Progenitor cell of endocrine pancreas (in vitro differentiated cells): ENCODE results near the gene BMS1. TPM values are rescaled to one million over a fixed set of nuclear protein-coding genes. Genes with fewer than 3 reads are reported as not detected.

Source experiments
- DNase-seq: peaks from one replicate; pipeline ENCODE4 v3.0.0; 2021; ENCODE audit warnings: low spot score; ENCODE audit not compliant: unreplicated experiment
- H3K27ac Mint-ChIP-seq: 2 replicates; pipeline ENCODE4 v1.8.0; 2021; ENCODE audit warnings: mild to moderate bottlenecking, moderate library complexity, mixed read lengths
- H3K27me3 Mint-ChIP-seq: 2 replicates; pipeline ENCODE4 v1.8.0; 2021; ENCODE audit warnings: mixed read lengths
- H3K36me3 Mint-ChIP-seq: 2 replicates; pipeline ENCODE4 v1.8.0; 2022; ENCODE audit warnings: mixed read lengths; ENCODE audit not compliant: insufficient read depth
- H3K4me1 Mint-ChIP-seq: 2 replicates; pipeline ENCODE4 v1.8.0; 2021; ENCODE audit warnings: low read depth, mixed read lengths
- H3K4me3 Mint-ChIP-seq: 2 replicates; pipeline ENCODE4 v1.8.0; 2021; ENCODE audit warnings: low read depth, mild to moderate bottlenecking, moderate library complexity, mixed read lengths
- H3K9me3 Mint-ChIP-seq: 2 replicates; pipeline ENCODE4 v1.8.0; 2021; ENCODE audit warnings: low read depth, mixed read lengths
- total RNA-seq: library from RNA; stranded (reverse); gene quantifications from 2 replicates; pipeline ENCODE4 v1.2.1, GENCODE V29; 2021
- TF ChIP-seq, protein P1 (sequence below): fragments of 200-600 bp; sonication (generic); IDR thresholded peaks from one replicate; pipeline ENCODE4 v1.5.0; 2021; ENCODE audit warnings: antibody characterized with exemption, mild to moderate bottlenecking; ENCODE audit not compliant: unreplicated experiment

Gene BMS1
- total RNA-seq, 1 donor from 2014 or later = 22.4 TPM

- Mint-ChIP-seq H3K36me3 (no peaks in the 10 kb centered on the region), H3K27me3 (peaks cover 74% of the 10 kb centered on the region), H3K4me1 (no peaks in the 10 kb centered on the region), H3K9me3 (no peaks in the 10 kb centered on the region), H3K4me3 (no peak overlapping the region), H3K27ac (no peak overlapping the region)
- no peak for DNase-seq
- TF ChIP-seq, protein P1, sequence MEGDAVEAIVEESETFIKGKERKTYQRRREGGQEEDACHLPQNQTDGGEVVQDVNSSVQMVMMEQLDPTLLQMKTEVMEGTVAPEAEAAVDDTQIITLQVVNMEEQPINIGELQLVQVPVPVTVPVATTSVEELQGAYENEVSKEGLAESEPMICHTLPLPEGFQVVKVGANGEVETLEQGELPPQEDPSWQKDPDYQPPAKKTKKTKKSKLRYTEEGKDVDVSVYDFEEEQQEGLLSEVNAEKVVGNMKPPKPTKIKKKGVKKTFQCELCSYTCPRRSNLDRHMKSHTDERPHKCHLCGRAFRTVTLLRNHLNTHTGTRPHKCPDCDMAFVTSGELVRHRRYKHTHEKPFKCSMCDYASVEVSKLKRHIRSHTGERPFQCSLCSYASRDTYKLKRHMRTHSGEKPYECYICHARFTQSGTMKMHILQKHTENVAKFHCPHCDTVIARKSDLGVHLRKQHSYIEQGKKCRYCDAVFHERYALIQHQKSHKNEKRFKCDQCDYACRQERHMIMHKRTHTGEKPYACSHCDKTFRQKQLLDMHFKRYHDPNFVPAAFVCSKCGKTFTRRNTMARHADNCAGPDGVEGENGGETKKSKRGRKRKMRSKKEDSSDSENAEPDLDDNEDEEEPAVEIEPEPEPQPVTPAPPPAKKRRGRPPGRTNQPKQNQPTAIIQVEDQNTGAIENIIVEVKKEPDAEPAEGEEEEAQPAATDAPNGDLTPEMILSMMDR = no peak
These were observed 5.9 kb upstream of the BMS1 start for GRCh38 chr10:42776681-42777080.

DNA sequence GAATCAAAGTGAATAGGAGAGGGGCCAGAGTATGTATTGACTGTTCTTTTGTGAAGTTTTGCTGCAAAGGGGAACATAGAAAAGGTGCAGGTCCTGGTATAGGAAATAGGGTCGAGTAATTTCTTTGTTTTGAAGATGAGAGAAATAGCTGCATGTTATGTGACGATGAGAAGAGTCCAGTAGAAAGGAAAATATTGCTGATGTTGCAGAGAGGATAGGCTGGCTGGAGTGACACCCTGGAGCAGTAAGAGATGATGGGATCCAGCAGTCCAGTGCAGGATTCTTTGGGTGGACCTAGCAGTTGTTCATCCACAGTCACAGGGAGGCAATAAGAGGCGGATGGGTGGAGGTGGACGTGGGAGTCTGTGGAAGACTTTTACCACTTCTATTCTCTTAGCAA is 2.1 kb upstream of the BMS1 start:
- peaks cover 54% of the 10 kb centered on the region for H3K27me3 Mint-ChIP-seq
- TF ChIP-seq, protein P1 = no peak
- H3K27ac Mint-ChIP-seq = no peak overlapping the region
- peaks cover 2% of the 10 kb centered on the region for H3K4me1 Mint-ChIP-seq
- H3K36me3 Mint-ChIP-seq = no peaks in the 10 kb centered on the region
- H3K9me3 Mint-ChIP-seq = no peaks in the 10 kb centered on the region
- peak overlapping the region; percentile 5 for H3K4me3 Mint-ChIP-seq
- DNase-seq = no peak

- Mint-ChIP-seq H3K27ac (peak overlapping the region; percentile 95), H3K36me3 (peaks cover 4% of the 10 kb centered on the region), H3K4me1 (peaks cover 2% of the 10 kb centered on the region), H3K27me3 (peaks cover 38% of the 10 kb centered on the region), H3K9me3 (no peaks in the 10 kb centered on the region), H3K4me3 (peak overlapping the region; percentile 98)
- DNase-seq = no peak
- TF ChIP-seq, protein P1 = no peak
These were observed 626 bp upstream of the BMS1 start for GRCh38 chr10:42781893-42782445.

DNA sequence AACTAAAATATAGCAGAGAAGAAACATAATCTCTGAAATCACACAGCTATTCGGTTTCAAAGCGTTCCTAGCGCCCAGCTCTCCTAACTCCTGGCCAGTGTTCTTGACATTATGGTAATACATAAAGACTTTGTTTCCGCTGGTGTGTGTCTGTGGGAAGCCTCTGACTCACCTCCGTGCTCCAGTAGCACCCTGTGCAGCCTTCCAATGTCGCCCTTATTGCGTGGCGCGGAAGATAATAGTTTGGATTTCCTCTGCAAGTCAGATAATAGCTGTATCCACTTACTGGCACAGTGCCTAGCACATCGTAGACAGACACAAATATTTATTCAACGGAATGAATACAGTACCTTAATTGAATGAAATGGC is 570 bp downstream of the BMS1 start:
- no peaks in the 10 kb centered on the region for H3K9me3 Mint-ChIP-seq
- H3K27ac Mint-ChIP-seq = peak overlapping the region; percentile 95
- TF ChIP-seq, protein P1 = no peak
- peak overlapping the region; percentile 98 for H3K4me3 Mint-ChIP-seq
- H3K36me3 Mint-ChIP-seq = peaks cover 7% of the 10 kb centered on the region
- DNase-seq = no peak
- peaks cover 2% of the 10 kb centered on the region for H3K4me1 Mint-ChIP-seq
- H3K27me3 Mint-ChIP-seq = peaks cover 28% of the 10 kb centered on the region

DNA sequence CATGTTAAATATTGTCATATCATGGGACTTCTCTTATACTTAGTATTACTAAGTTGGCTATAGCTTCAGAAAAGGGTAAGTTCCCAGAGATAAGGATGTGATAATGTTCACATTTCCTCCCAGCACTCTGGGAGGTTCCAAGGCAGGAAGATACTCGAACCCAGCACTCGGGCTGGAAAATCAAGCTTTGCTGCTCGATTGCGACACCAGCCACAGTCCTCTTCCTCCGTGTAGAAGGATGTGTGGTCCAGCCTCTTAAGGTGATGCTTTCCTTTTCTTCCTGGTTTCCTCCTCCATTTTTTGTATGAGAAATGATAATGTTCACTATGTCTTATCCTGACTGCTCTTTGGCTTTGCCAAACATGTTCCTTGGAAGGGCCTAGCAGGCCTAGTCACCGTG is 3.2 kb downstream of the BMS1 start:
- Mint-ChIP-seq H3K9me3 (no peaks in the 10 kb centered on the region), H3K27ac (no peak overlapping the region), H3K36me3 (peaks cover 9% of the 10 kb centered on the region), H3K4me3 (no peak overlapping the region), H3K4me1 (peaks cover 2% of the 10 kb centered on the region), H3K27me3 (peaks cover 5% of the 10 kb centered on the region)
- TF ChIP-seq, protein P1 = no peak
- no peak for DNase-seq
